SK-N-SH treated with all-trans-retinoic acid at 6 μM for 48 hours (cell line): ENCODE results near the gene SH3RF1.

ENCODE experiments used
- ATAC-seq: fragments of 200-7000 bp; cut with Tn5 transposase; 3 replicates; pipeline ENCODE4 v1.9.1; 2020; ENCODE audit warnings: mild to moderate bottlenecking, moderate library complexity
- BACH2 ChIP-seq: fragments of 250-450 bp; sonication (Bioruptor Pico); IDR thresholded peaks from 2 replicates; pipeline ENCODE4 v1.9.0; 2021; ENCODE audit warnings: mild to moderate bottlenecking, borderline replicate concordance
- CREB5 ChIP-seq: fragments of 250-450 bp; sonication (Bioruptor Pico); IDR thresholded peaks from 2 replicates; pipeline ENCODE4 v1.5.1; 2020; ENCODE audit warnings: low read depth, mild to moderate bottlenecking, moderate library complexity
- CSDC2 ChIP-seq: fragments of 250-450 bp; sonication (Bioruptor Pico); IDR thresholded peaks from 2 replicates; pipeline ENCODE4 v1.5.0; 2020; ENCODE audit warnings: mild to moderate bottlenecking, moderate library complexity
- ESRRG ChIP-seq: fragments of 250-450 bp; sonication (Bioruptor Pico); IDR thresholded peaks from 2 replicates; pipeline ENCODE4 v1.6.1; 2021; ENCODE audit warnings: mild to moderate bottlenecking
- ISL1 ChIP-seq: fragments of 250-450 bp; sonication (Bioruptor Pico); IDR thresholded peaks from 2 replicates; pipeline ENCODE4 v2.1.2; 2022; ENCODE audit warnings: mild to moderate bottlenecking, moderate library complexity
- PPARA ChIP-seq: fragments of 250-450 bp; sonication (Bioruptor Pico); IDR thresholded peaks from 2 replicates; pipeline ENCODE4 v1.5.0; 2020; ENCODE audit warnings: mild to moderate bottlenecking, borderline replicate concordance
- RARB ChIP-seq: fragments of 250-450 bp; sonication (Bioruptor Pico); IDR thresholded peaks from 2 replicates; pipeline ENCODE4 v1.8.0; 2021; ENCODE audit warnings: mild to moderate bottlenecking, moderate library complexity
- TCF4 ChIP-seq: fragments of 250-450 bp; sonication (Bioruptor Pico); IDR thresholded peaks from 2 replicates; pipeline ENCODE4 v1.8.0; 2021; ENCODE audit warnings: mild to moderate bottlenecking, moderate library complexity, borderline replicate concordance
- TOX ChIP-seq: fragments of 250-450 bp; sonication (Bioruptor Pico); IDR thresholded peaks from 2 replicates; pipeline ENCODE4 v1.8.0; 2021; ENCODE audit warnings: mild to moderate bottlenecking, moderate library complexity, borderline replicate concordance
- ZFP3 ChIP-seq: fragments of 250-450 bp; sonication (Bioruptor Pico); IDR thresholded peaks from 2 replicates; pipeline ENCODE4 v1.5.0; 2020; ENCODE audit warnings: mild to moderate bottlenecking, moderate library complexity
- ZFP30 ChIP-seq: fragments of 450-650 bp; formaldehyde crosslinking; IDR thresholded peaks from 2 replicates; pipeline ENCODE4 v1.5.0; 2022; ENCODE audit warnings: mild to moderate bottlenecking, moderate library complexity
- ZNF565 ChIP-seq: fragments of 450-650 bp; formaldehyde crosslinking; conservative IDR thresholded peaks from 2 replicates; pipeline ENCODE4 v1.5.0; 2020; ENCODE audit warnings: low read depth, mild to moderate bottlenecking, moderate library complexity
- ZNF8 ChIP-seq: fragments of 450-650 bp; formaldehyde crosslinking; IDR thresholded peaks from 2 replicates; pipeline ENCODE4 v1.5.0; 2020; ENCODE audit warnings: mild to moderate bottlenecking, moderate library complexity
- TF ChIP-seq, protein P1 (sequence below): fragments of 250-450 bp; sonication (Bioruptor Pico); IDR thresholded peaks from 2 replicates; pipeline ENCODE4 v1.5.1; 2021; ENCODE audit warnings: mild to moderate bottlenecking, moderate library complexity
- TF ChIP-seq, protein P2 (sequence below): fragments of 250-450 bp; sonication (Bioruptor Pico); IDR thresholded peaks from 2 replicates; pipeline ENCODE4 v1.5.0; 2020; ENCODE audit warnings: mild to moderate bottlenecking, moderate library complexity
- TF ChIP-seq, protein P3 (sequence below): fragments of 250-450 bp; sonication (Bioruptor Pico); IDR thresholded peaks from 2 replicates; pipeline ENCODE4 v1.8.0; 2021; ENCODE audit warnings: low read depth, mild to moderate bottlenecking, moderate library complexity, borderline replicate concordance

SH3RF1 gene

GRCh38 chr4:169246957-169247396 is 23.8 kb downstream of the SH3RF1 start (continued):
- TF ChIP-seq ZFP3 (CRISPR knock-in tag) (no peak), BACH2 (CRISPR knock-in tag) (no peak), TCF4 (CRISPR knock-in tag) (no peak), PPARA (CRISPR knock-in tag) (no peak), TOX (CRISPR knock-in tag) (no peak)

DNA sequence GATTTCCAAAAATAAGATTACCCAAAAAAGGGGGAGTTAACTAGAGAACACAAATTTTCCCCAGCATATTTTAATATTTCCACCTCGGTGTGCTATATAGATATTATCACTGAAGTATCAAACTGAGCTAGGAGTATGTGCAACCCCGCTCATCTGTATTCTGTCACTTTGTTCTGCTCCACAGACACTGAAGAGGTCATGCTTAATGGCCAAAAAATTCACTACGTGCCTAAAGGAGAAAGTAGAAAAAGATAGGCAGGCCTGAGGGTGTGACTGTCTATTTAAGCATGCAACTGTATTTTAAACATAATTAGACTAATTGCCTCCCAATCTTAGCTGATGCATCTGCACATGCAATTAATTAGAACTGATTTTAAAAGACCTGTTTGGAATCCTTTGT is 24.5 kb downstream of the SH3RF1 start:
- no peak for ATAC-seq
- no peak for TF ChIP-seq TOX (CRISPR knock-in tag)
- TF ChIP-seq TCF4 (CRISPR knock-in tag): peak; percentile 34; the same call in 1 of the 2 replicates
- peak; percentile 42; the same call in 1 of the 2 replicates for TF ChIP-seq ISL1 (CRISPR knock-in tag)

GRCh38 chr4:169245061-169245460 is 25.7 kb downstream of the SH3RF1 start:
- TF ChIP-seq, protein P1, sequence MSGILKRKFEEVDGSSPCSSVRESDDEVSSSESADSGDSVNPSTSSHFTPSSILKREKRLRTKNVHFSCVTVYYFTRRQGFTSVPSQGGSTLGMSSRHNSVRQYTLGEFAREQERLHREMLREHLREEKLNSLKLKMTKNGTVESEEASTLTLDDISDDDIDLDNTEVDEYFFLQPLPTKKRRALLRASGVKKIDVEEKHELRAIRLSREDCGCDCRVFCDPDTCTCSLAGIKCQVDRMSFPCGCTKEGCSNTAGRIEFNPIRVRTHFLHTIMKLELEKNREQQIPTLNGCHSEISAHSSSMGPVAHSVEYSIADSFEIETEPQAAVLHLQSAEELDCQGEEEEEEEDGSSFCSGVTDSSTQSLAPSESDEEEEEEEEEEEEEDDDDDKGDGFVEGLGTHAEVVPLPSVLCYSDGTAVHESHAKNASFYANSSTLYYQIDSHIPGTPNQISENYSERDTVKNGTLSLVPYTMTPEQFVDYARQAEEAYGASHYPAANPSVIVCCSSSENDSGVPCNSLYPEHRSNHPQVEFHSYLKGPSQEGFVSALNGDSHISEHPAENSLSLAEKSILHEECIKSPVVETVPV (CRISPR knock-in tag): no peak
- TF ChIP-seq CREB5 (no peak), ZFP3 (CRISPR knock-in tag) (no peak), RARB (no peak)
- TF ChIP-seq, protein P2, sequence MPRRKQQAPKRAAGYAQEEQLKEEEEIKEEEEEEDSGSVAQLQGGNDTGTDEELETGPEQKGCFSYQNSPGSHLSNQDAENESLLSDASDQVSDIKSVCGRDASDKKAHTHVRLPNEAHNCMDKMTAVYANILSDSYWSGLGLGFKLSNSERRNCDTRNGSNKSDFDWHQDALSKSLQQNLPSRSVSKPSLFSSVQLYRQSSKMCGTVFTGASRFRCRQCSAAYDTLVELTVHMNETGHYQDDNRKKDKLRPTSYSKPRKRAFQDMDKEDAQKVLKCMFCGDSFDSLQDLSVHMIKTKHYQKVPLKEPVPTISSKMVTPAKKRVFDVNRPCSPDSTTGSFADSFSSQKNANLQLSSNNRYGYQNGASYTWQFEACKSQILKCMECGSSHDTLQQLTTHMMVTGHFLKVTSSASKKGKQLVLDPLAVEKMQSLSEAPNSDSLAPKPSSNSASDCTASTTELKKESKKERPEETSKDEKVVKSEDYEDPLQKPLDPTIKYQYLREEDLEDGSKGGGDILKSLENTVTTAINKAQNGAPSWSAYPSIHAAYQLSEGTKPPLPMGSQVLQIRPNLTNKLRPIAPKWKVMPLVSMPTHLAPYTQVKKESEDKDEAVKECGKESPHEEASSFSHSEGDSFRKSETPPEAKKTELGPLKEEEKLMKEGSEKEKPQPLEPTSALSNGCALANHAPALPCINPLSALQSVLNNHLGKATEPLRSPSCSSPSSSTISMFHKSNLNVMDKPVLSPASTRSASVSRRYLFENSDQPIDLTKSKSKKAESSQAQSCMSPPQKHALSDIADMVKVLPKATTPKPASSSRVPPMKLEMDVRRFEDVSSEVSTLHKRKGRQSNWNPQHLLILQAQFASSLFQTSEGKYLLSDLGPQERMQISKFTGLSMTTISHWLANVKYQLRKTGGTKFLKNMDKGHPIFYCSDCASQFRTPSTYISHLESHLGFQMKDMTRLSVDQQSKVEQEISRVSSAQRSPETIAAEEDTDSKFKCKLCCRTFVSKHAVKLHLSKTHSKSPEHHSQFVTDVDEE (CRISPR knock-in tag): no peak
- no peak for ATAC-seq

DNA sequence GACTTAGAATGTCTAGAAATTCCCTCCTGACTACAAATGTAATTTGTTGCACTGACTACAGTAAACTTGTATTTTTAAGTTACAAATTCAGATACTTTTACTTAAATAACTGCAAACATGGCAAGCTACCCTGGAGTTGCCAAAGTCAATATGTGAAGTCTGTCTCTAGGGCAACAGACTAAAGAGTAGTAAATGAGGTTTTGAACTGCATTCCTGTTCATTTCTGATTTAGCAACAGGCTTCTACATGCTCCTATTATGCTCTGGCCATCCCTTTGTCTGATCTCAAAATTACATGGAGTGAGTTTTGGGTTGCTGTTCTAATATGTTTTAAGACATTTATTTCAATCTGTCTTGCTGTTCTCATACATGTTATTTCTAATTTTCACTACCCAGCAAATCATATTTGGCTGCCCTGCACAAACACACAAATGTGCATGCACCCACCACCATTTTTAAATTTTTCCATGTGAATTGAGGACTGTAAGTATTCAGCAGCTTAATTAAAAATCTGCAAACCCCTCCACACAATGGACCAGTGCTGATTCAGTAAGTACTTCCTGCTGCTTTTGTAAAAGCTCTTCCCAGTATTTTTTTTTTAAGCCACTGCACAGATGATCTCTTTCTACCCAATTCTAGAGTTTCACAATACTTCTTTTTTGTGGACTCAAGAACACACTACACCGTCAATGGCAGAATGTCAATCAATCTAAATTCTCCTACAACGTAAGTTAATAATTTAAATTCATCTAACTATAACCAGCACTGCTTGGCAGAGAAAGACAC is 26.7 kb downstream of the SH3RF1 start:
- no peak for TF ChIP-seq CSDC2 (CRISPR knock-in tag)
- TF ChIP-seq, all 23 proteins: peak for 0
- peak; percentile 72 for ATAC-seq

GRCh38 chr4:169241464-169241863 is 29.3 kb downstream of the SH3RF1 start:
- TF ChIP-seq, protein P2 (CRISPR knock-in tag): no peak
- TF ChIP-seq ZNF565 (CRISPR knock-in tag): no peak
- TF ChIP-seq BACH2 (CRISPR knock-in tag): no peak
- TF ChIP-seq ESRRG (CRISPR knock-in tag): no peak
- no peak for ATAC-seq

- no peak for ATAC-seq
- no peak for TF ChIP-seq ZNF565 (CRISPR knock-in tag)
- no peak for TF ChIP-seq TOX (CRISPR knock-in tag)
- TF ChIP-seq, protein P3, sequence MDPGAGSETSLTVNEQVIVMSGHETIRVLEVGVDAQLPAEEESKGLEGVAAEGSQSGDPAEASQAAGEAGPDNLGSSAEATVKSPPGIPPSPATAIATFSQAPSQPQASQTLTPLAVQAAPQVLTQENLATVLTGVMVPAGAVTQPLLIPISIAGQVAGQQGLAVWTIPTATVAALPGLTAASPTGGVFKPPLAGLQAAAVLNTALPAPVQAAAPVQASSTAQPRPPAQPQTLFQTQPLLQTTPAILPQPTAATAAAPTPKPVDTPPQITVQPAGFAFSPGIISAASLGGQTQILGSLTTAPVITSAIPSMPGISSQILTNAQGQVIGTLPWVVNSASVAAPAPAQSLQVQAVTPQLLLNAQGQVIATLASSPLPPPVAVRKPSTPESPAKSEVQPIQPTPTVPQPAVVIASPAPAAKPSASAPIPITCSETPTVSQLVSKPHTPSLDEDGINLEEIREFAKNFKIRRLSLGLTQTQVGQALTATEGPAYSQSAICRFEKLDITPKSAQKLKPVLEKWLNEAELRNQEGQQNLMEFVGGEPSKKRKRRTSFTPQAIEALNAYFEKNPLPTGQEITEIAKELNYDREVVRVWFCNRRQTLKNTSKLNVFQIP (CRISPR knock-in tag): no peak
- TF ChIP-seq ZNF8 (CRISPR knock-in tag): no peak
- TF ChIP-seq ESRRG (CRISPR knock-in tag): no peak
- no peak for TF ChIP-seq ZFP30 (CRISPR knock-in tag)
Observed at GRCh38 chr4:169239221-169239905, 31.4 kb downstream of the SH3RF1 start.
